Measurements from ENCODE around the gene KIZ.

Gene KIZ

GRCh38 chr20:21105429-21106170, 20.3 kb upstream of the KIZ start:
- no peak for DNase-seq

- DNase-seq = no peak
Observed at GRCh38 chr20:21106171-21107017, 19.5 kb upstream of the KIZ start, which contains the start of gene LINC00237. Gene LINC00237 (minus strand): TSS chr20:21106358.

- no peak for DNase-seq
Observed at GRCh38 chr20:21109144-21109543, 16.7 kb upstream of the KIZ start.

- no peak for DNase-seq
Observed at GRCh38 chr20:21110811-21111210, 15.1 kb upstream of the KIZ start.

GRCh38 chr20:21111416-21111815, 14.5 kb upstream of the KIZ start:
- no peak for DNase-seq

- DNase-seq = no peak
Observed at GRCh38 chr20:21113697-21114096, 12.2 kb upstream of the KIZ start.

GRCh38 chr20:21114584-21114983, 11.3 kb upstream of the KIZ start:
- DNase-seq = no peak

GRCh38 chr20:21117521-21117920, 8.4 kb upstream of the KIZ start:
- no peak for DNase-seq

- DNase-seq = no peak
Observed at GRCh38 chr20:21118138-21118537, 7.7 kb upstream of the KIZ start.

- DNase-seq = no peak
Observed at GRCh38 chr20:21118782-21119181, 7.1 kb upstream of the KIZ start.

GRCh38 chr20:21124190-21124589, 1.7 kb upstream of the KIZ start:
- no peak for DNase-seq

- DNase-seq = peak; percentile 85
Observed at GRCh38 chr20:21125072-21125848, 622 bp upstream of the KIZ start.

GRCh38 chr20:21126581-21126870, 644 bp downstream of the KIZ start:
- no peak for DNase-seq

GRCh38 chr20:21127201-21127981, 1.5 kb downstream of the KIZ start:
- DNase-seq = no peak

GRCh38 chr20:21129861-21130260, 4.0 kb downstream of the KIZ start:
- no peak for DNase-seq

- no peak for DNase-seq
Observed at GRCh38 chr20:21133404-21133803, 7.5 kb downstream of the KIZ start.

- no peak for DNase-seq
Observed at GRCh38 chr20:21133917-21134622, 8.2 kb downstream of the KIZ start.

GRCh38 chr20:21134883-21135493, 9.1 kb downstream of the KIZ start:
- no peak for DNase-seq

GRCh38 chr20:21136015-21136732, 10.3 kb downstream of the KIZ start:
- DNase-seq = no peak

GRCh38 chr20:21137078-21137477, 11.2 kb downstream of the KIZ start:
- no peak for DNase-seq
